Upper lobe of left lung (tissue), 4 donors: ENCODE data around the gene IP6K2.

ENCODE experiments used
- CTCF ChIP-seq, 6 experiments: fragments of 450-650 bp in 4 of 6; fragments of 200-600 bp in 2 of 6; sonication (generic) in 2 of 6; IDR thresholded peaks; one replicate each; pipeline ENCODE4 v1.5.1; 2016 to 2019; ENCODE audit warnings: antibody characterized with exemption in 6 of 6
- EP300 ChIP-seq, 4 donors: sonication (generic); formaldehyde crosslinking; IDR thresholded peaks; one replicate each; pipeline ENCODE4 v1.5.1; 2017; ENCODE audit warnings: antibody characterized with exemption in 4 of 4, control low read depth in 2 of 4
- POLR2AphosphoS5 ChIP-seq, 2 donors: sonication (generic); formaldehyde crosslinking; IDR thresholded peaks; one replicate each; pipeline ENCODE4 v1.5.1; 2017; ENCODE audit warnings: antibody characterized with exemption in 2 of 2

- TF ChIP-seq EP300 (IDR thresholded peaks at IDR 0.05): no peak
- no peak for TF ChIP-seq CTCF (IDR thresholded peaks at IDR 0.05)
- TF ChIP-seq POLR2AphosphoS5 (IDR thresholded peaks at IDR 0.05): no peak
Measured at GRCh38 chr3:48641396-48641795, 75.6 kb downstream of the IP6K2 start.
